ENCODE measurements around the gene AFF1. TPM values are rescaled to one million over a fixed set of nuclear protein-coding genes. Genes with fewer than 3 reads are reported as not detected.

The AFF1 gene
- total RNA-seq, 4 donors from 2014 or later: 155 to 238 (median 192) TPM

GRCh38 chr4:87041141-87041540 is 106.3 kb downstream of the AFF1 start:
- no peaks in the 10 kb centered on the region for H3K27me3 ChIP-seq
- no peaks in the 10 kb centered on the region for H3K36me3 ChIP-seq
- no peak for DNase-seq
- intact Hi-C loops (cut with DNase I): no loop called here
- H3K9me3 ChIP-seq: no peaks in the 10 kb centered on the region
- WGBS, 2 donors: 94 to 98% methylated on average over 3 of the region's 3 CpGs
- TF ChIP-seq POLR2A (IDR thresholded peaks at IDR 0.05) (no peak), CTCF (IDR thresholded peaks at IDR 0.05) (no peak)
- H3K4me3 ChIP-seq (replicated peaks in 1 of 3): no peak overlapping the region
- H3K27ac ChIP-seq: peak overlapping the region; percentile 89 to 93 (median 89)
- peaks cover 94 to 98% of the 10 kb centered on the region in 2 donors for H3K4me1 ChIP-seq

GRCh38 chr4:87042221-87042620 is 107.4 kb downstream of the AFF1 start:
- H3K9me3 ChIP-seq: no peaks in the 10 kb centered on the region
- WGBS, 2 donors: 67 to 85% methylated on average over 1 of the region's 1 CpG
- H3K4me3 ChIP-seq (replicated peaks in 1 of 3): no peak overlapping the region
- H3K36me3 ChIP-seq: peaks cover 7% of the 10 kb centered on the region in 2 donors
- intact Hi-C loops (cut with DNase I): no loop called here
- H3K27me3 ChIP-seq: no peaks in the 10 kb centered on the region
- peaks cover 94 to 98% of the 10 kb centered on the region in 2 donors for H3K4me1 ChIP-seq
- peak overlapping the region; percentile 69 to 89 (median 89) for H3K27ac ChIP-seq
- no peak for TF ChIP-seq POLR2A (IDR thresholded peaks at IDR 0.05)
- TF ChIP-seq CTCF (IDR thresholded peaks at IDR 0.05): no peak
- no peak for DNase-seq

GRCh38 chr4:87042986-87043820 is 108.4 kb downstream of the AFF1 start:
- Histone ChIP-seq H3K36me3 (peaks cover 9 to 12% of the 10 kb centered on the region in 2 donors), H3K4me3 (replicated peaks in 1 of 3) (no peak overlapping the region), H3K27me3 (no peaks in the 10 kb centered on the region), H3K9me3 (no peaks in the 10 kb centered on the region), H3K27ac (peak overlapping the region; percentile 69 to 89 (median 75)), H3K4me1 (peaks cover 93 to 98% of the 10 kb centered on the region in 2 donors)
- intact Hi-C loops (cut with DNase I): no loop called here
- TF ChIP-seq POLR2A (IDR thresholded peaks at IDR 0.05) (no peak), CTCF (IDR thresholded peaks at IDR 0.05) (no peak)
- DNase-seq: no peak
- 66 to 69% methylated on average over 4 of the region's 4 CpGs for WGBS, 2 donors

GRCh38 chr4:87044511-87045233 is 109.9 kb downstream of the AFF1 start:
- H3K9me3 ChIP-seq: no peaks in the 10 kb centered on the region
- H3K27me3 ChIP-seq: no peaks in the 10 kb centered on the region
- H3K27ac ChIP-seq: peak overlapping the region; percentile 69 to 89 (median 75)
- 20 to 25% methylated on average over 6 of the region's 6 CpGs for WGBS, 2 donors
- no peak overlapping the region for H3K4me3 ChIP-seq (replicated peaks in 1 of 3)
- peaks cover 91 to 99% of the 10 kb centered on the region in 2 donors for H3K4me1 ChIP-seq
- TF ChIP-seq POLR2A (IDR thresholded peaks at IDR 0.05) (no peak), CTCF (IDR thresholded peaks at IDR 0.05) (no peak)
- peaks cover 9 to 12% of the 10 kb centered on the region in 2 donors for H3K36me3 ChIP-seq
- DNase-seq: peak in 1 of 2 donors; percentile 21
- intact Hi-C loops (cut with DNase I): no loop called here

- Histone ChIP-seq H3K27me3 (no peaks in the 10 kb centered on the region), H3K36me3 (peaks cover 9 to 12% of the 10 kb centered on the region in 2 donors), H3K4me3 (replicated peaks in 1 of 3) (no peak overlapping the region), H3K27ac (peak overlapping the region; percentile 69 to 89 (median 75)), H3K4me1 (peaks cover 91 to 99% of the 10 kb centered on the region in 2 donors), H3K9me3 (no peaks in the 10 kb centered on the region)
- intact Hi-C loops (cut with DNase I): no loop called here
- no peak for DNase-seq
- TF ChIP-seq POLR2A (IDR thresholded peaks at IDR 0.05): no peak
- TF ChIP-seq CTCF (IDR thresholded peaks at IDR 0.05): no peak
- 53 to 58% methylated on average over 6 of the region's 6 CpGs for WGBS, 2 donors
Observed at GRCh38 chr4:87045234-87045558, 110.4 kb downstream of the AFF1 start.

Measured in thyroid gland (tissue), 4 donors.